Brain microvascular endothelial cell (primary cell): ENCODE results near the gene ACSBG1.

ENCODE experiments used
- DNase-seq: peaks from one replicate; pipeline ENCODE4 v3.0.0-alpha.2; 2020
- H3K27ac ChIP-seq: fragments of 250-450 bp; sonication (Bioruptor Pico); 2 replicates; pipeline ENCODE4 v1.5.1; 2020; ENCODE audit warnings: mild to moderate bottlenecking, moderate library complexity
- H3K27me3 ChIP-seq: fragments of 250-450 bp; sonication (Bioruptor Pico); replicated peaks from 2 replicates; pipeline ENCODE4 v1.5.1; 2020; ENCODE audit warnings: mild to moderate bottlenecking
- H3K36me3 ChIP-seq: fragments of 250-450 bp; sonication (Bioruptor Pico); replicated peaks from 2 replicates; pipeline ENCODE4 v1.5.1; 2020; ENCODE audit warnings: mild to moderate bottlenecking
- H3K4me3 ChIP-seq: 2 replicates; pipeline ENCODE4 v1.5.1; 2011; ENCODE audit warnings: low read depth, mild to moderate bottlenecking, control low read depth, low read length, moderate library complexity
- in situ Hi-C: cut with HindIII; loops from 2 replicates; pipeline ENCODE4 v1.10.0; 2017; ENCODE audit warnings: low sequenced_read_pairs, low pct_ligation_motif_present
- TF ChIP-seq, protein P1 (sequence below): IDR thresholded peaks from 2 replicates; pipeline ENCODE4 v1.5.1; 2011; ENCODE audit warnings: low read depth, mild to moderate bottlenecking, moderate library complexity, low read length, control low read depth, inconsistent platforms; ENCODE audit errors: missing control alignments

ACSBG1 gene

DNA sequence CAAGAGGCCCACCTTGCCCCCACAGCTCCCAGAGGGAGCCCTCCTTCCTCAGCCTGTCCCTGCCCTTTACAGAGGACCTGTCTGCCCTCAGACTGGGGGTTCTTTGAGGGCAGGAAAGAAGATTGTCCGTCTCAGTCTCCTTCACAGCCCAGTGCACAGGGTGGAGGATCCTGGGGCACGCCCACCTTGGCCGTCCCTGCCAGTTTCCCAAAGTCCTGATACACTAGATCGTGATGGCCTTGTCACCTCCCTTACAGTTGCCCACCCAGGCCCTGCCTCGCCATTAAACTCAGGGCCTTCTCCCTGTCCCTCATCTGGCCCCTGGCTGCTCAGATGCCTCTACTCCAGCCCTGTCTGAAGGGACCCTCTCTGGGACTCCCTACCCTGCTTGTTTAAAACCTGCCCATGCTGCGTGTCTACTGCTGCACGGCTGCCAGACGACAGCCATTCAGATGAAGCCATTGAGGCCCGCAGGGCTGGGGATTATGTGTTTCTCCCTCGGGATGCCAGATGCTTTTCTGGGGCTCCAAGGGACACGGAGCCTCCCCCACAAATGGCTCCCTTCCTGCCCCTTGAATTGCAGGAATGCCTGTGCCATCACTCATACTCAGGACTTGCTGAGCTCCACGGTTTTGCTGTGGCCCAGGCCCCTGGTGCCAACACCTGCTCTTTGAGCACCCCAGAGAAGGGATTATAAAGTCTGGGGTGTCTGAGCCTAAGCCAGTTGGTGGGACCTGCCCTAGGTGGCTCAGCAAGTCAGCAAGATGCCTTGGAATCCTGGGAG is 27.8 kb downstream of the ACSBG1 start:
- no peak overlapping the region for H3K4me3 ChIP-seq
- H3K27me3 ChIP-seq: no peaks in the 10 kb centered on the region
- no peaks in the 10 kb centered on the region for H3K36me3 ChIP-seq
- in situ Hi-C loops: no loop called here
- TF ChIP-seq, protein P1, sequence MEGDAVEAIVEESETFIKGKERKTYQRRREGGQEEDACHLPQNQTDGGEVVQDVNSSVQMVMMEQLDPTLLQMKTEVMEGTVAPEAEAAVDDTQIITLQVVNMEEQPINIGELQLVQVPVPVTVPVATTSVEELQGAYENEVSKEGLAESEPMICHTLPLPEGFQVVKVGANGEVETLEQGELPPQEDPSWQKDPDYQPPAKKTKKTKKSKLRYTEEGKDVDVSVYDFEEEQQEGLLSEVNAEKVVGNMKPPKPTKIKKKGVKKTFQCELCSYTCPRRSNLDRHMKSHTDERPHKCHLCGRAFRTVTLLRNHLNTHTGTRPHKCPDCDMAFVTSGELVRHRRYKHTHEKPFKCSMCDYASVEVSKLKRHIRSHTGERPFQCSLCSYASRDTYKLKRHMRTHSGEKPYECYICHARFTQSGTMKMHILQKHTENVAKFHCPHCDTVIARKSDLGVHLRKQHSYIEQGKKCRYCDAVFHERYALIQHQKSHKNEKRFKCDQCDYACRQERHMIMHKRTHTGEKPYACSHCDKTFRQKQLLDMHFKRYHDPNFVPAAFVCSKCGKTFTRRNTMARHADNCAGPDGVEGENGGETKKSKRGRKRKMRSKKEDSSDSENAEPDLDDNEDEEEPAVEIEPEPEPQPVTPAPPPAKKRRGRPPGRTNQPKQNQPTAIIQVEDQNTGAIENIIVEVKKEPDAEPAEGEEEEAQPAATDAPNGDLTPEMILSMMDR: no peak
- DNase-seq: peak; percentile 12
- no peak overlapping the region for H3K27ac ChIP-seq

GRCh38 chr15:78205856-78206255 is 28.5 kb downstream of the ACSBG1 start:
- DNase-seq: no peak
- TF ChIP-seq, protein P1: no peak
- H3K4me3 ChIP-seq: no peak overlapping the region
- no peaks in the 10 kb centered on the region for H3K27me3 ChIP-seq
- H3K27ac ChIP-seq: no peak overlapping the region
- in situ Hi-C loops: no loop called here
- H3K36me3 ChIP-seq: no peaks in the 10 kb centered on the region

DNA sequence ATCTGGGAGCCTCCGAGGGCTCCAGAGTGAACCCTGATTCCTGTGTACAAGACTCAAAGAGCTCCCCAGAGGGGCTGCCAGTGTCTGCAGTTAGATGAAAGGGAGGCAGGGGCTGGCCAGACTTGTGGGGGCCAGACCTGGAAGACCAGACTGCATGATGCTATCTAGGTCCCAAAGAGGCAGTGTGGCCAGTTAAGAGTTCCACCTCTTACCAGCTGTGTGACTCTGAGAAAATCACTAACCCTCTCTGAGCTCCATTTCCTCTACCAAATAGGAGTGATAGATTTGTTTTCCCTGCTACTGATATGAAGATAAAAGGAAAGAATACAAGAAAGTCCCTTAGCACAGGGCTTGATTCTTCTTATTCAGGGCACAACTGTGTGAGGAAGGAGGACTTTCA is 29.0 kb downstream of the ACSBG1 start:
- Histone ChIP-seq H3K27ac (no peak overlapping the region), H3K4me3 (no peak overlapping the region), H3K36me3 (no peaks in the 10 kb centered on the region), H3K27me3 (no peaks in the 10 kb centered on the region)
- TF ChIP-seq, protein P1: no peak
- in situ Hi-C loops: no loop called here
- no peak for DNase-seq

GRCh38 chr15:78204351-78205309 is 29.7 kb downstream of the ACSBG1 start:
- in situ Hi-C loops: no loop called here
- Histone ChIP-seq H3K27ac (no peak overlapping the region), H3K36me3 (no peaks in the 10 kb centered on the region), H3K4me3 (no peak overlapping the region), H3K27me3 (no peaks in the 10 kb centered on the region)
- DNase-seq: no peak
- TF ChIP-seq, protein P1: no peak

GRCh38 chr15:78203346-78204225 is 30.8 kb downstream of the ACSBG1 start:
- Histone ChIP-seq H3K4me3 (no peak overlapping the region), H3K27me3 (no peaks in the 10 kb centered on the region), H3K36me3 (no peaks in the 10 kb centered on the region), H3K27ac (no peak overlapping the region)
- TF ChIP-seq, protein P1: no peak
- in situ Hi-C loops: no loop called here
- no peak for DNase-seq
